Activated T-cell treated with anti-CD3 and anti-CD28 coated beads, Interleukin-2, amount 50 U/mL, for 72 hours (primary cell): ENCODE results near the gene ANKRD55. TPM values are rescaled to one million over a fixed set of nuclear protein-coding genes. Genes with fewer than 3 reads are reported as not detected.

Experiments used
- ATAC-seq, 2 donors: fragments of 150-1000 bp; cut with Tn5 transposase; replicated peaks in 1 of 2; 2 replicates each; pipeline ENCODE4 v1.10.0; 2021; ENCODE audit warnings: moderate library complexity in 2 of 2, mild to moderate bottlenecking in 1 of 2
- DNase-seq, 2 donors: peaks; one replicate each; pipeline ENCODE4 v3.0.0; 2021 to 2022; ENCODE audit warnings: mixed read lengths in 1 of 2
- H3K27ac Mint-ChIP-seq: one replicate; pipeline ENCODE4 v1.8.0; 2022; ENCODE audit warnings: mild to moderate bottlenecking, moderate library complexity, mixed read lengths
- H3K27me3 Mint-ChIP-seq: one replicate; pipeline ENCODE4 v1.8.0; 2022; ENCODE audit warnings: low read depth, mixed read lengths
- H3K36me3 Mint-ChIP-seq, 2 donors: one replicate each; pipeline ENCODE4 v1.8.0; 2022; ENCODE audit warnings: mixed read lengths in 2 of 2, mild to moderate bottlenecking in 1 of 2; ENCODE audit not compliant: insufficient read depth in 2 of 2
- H3K4me1 Mint-ChIP-seq: one replicate; pipeline ENCODE4 v1.8.0; 2022; ENCODE audit warnings: low read depth, mixed read lengths
- H3K4me3 Mint-ChIP-seq, 2 donors: one replicate each; pipeline ENCODE4 v1.8.0; 2022; ENCODE audit warnings: mild to moderate bottlenecking in 2 of 2, mixed read lengths in 2 of 2, moderate library complexity in 2 of 2
- H3K9me3 Mint-ChIP-seq, 2 donors: one replicate each; pipeline ENCODE4 v1.8.0; 2022; ENCODE audit warnings: mixed read lengths in 2 of 2
- total RNA-seq, 2 donors: library from RNA; stranded (reverse); gene quantifications; one replicate each; pipeline ENCODE4 v1.2.3, GENCODE V29; 2022

ANKRD55 gene
- total RNA-seq, 2 donors from 2014 or later = 0.74 to 3.4 TPM

DNA sequence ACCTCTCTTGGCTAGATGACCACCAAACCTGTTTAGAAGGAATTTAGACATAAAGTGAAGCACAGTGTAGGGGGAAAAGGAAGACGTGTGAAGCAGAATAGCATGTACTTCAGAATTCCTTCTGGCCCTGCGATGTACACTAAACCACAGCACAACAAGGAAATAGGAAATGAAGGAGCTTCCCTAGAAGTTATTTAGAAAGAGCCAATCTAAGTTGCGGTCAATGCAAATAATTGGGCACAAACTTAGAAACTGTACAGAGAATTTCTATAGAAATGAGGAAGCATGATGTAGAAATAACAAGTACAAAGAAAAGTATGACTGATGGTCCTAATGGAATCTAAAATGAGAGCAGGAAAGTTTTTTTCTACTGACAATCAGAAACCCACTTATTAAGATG is 41.5 kb downstream of the ANKRD55 start:
- Mint-ChIP-seq H3K27me3 (no peaks in the 10 kb centered on the region), H3K9me3 (peaks cover 0 to 2% of the 10 kb centered on the region in 2 donors), H3K4me1 (peaks cover 14% of the 10 kb centered on the region), H3K36me3 (peaks cover 0 to 6% of the 10 kb centered on the region in 2 donors), H3K4me3 (no peak overlapping the region), H3K27ac (no peak overlapping the region)
- ATAC-seq (no peak), DNase-seq (no peak)

DNA sequence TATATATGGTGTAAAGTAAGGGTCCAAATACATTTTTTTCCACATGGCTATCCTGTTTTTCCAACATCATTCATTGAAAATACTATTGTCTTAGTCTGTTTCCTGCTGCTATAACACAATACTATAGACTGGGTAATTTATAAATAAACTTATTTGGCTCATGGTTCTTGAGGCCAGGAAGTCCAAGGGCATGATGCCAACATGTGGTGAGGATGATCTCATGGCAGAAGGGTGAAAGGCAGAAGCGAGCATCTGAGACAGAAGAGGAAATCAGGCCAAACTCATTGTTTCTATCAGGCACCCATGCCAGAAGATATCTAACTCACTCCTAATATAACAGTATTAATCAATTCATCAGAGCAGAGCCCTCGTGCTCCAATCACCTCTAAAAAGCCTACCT is 42.6 kb downstream of the ANKRD55 start:
- ATAC-seq (no peak), DNase-seq (peak in 1 of 2 donors; percentile 19)
- Mint-ChIP-seq H3K4me1 (peaks cover 14% of the 10 kb centered on the region), H3K4me3 (no peak overlapping the region), H3K27me3 (no peaks in the 10 kb centered on the region), H3K9me3 (peaks cover 0 to 2% of the 10 kb centered on the region in 2 donors), H3K27ac (no peak overlapping the region), H3K36me3 (peaks cover 0 to 6% of the 10 kb centered on the region in 2 donors)

DNA sequence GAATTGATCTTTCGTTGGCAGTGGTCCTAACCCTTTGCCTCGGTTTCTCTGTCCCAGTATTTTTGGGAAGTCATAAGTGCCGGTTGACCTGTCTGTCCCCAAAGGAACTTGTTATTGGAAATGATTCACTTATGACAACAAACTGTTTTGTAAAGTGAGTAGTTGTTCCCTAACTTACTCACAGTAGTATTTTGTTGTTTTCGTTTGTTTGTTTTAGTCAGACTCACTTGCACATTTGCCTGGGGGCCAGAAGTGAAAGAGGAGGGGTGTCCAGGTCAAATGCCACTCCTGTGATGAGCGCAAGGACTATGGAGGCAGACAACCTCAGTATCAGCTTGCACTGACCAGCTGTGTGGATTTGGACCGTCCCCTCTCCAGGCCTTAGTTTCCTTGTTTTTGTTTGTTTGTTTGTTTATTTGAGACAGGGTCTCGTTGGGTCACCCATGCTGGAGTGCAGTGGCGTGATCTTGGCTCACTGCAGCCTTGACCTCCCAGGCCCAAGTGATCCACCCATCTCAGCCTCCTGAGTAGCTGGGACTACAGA is 47.3 kb downstream of the ANKRD55 start:
- H3K36me3 Mint-ChIP-seq = peaks cover 0 to 4% of the 10 kb centered on the region in 2 donors
- no peak overlapping the region for H3K4me3 Mint-ChIP-seq
- no peak for DNase-seq
- H3K9me3 Mint-ChIP-seq = peaks cover 0 to 2% of the 10 kb centered on the region in 2 donors
- H3K4me1 Mint-ChIP-seq = peaks cover 19% of the 10 kb centered on the region
- H3K27ac Mint-ChIP-seq = no peak overlapping the region
- no peaks in the 10 kb centered on the region for H3K27me3 Mint-ChIP-seq
- no peak for ATAC-seq

DNA sequence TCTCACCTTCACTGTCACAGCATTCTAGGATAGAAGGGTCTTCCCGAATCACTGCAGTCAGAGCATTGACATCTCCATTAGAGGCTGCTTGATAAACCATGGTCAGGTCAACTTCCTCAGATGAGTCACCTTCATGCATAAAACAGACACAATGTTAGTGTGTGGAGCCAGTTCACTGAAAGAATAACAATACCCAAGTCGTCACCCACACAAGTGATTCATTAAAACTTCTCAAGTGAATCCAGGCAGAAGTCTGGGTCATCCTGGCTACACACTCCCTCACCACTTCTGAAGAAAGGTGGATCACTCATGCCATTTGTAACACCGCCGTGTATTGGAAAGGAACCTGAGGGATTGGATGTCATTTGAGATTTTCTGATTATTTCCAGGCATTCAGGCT is 49.6 kb downstream of the ANKRD55 start:
- DNase-seq = no peak
- Mint-ChIP-seq H3K36me3 (no peaks in the 10 kb centered on the region), H3K4me3 (no peak overlapping the region), H3K4me1 (peaks cover 11% of the 10 kb centered on the region), H3K27ac (no peak overlapping the region), H3K9me3 (no peaks in the 10 kb centered on the region), H3K27me3 (no peaks in the 10 kb centered on the region)
- peak; percentile 36 to 44 for ATAC-seq

DNA sequence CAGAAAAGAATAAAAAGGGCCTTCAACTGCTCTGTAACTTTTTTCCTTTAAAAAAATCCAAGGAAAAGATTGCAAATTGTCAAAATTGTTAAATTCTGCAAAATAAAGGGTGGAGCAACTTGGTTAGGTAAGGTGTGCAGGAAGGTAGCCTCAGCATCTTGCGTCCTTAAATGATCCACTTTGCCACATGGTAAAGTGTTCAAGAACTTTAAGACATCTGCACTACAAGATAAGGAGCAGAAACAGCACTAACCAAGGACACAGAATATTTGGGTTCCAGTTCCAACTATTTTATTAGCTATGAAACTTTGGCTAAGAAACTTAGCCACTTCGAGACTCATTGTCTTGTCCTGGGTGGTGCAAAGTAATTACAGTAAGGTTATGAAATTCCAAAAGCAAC is 53.7 kb downstream of the ANKRD55 start:
- Mint-ChIP-seq H3K4me1 (peaks cover 23% of the 10 kb centered on the region), H3K9me3 (no peaks in the 10 kb centered on the region), H3K36me3 (no peaks in the 10 kb centered on the region), H3K27me3 (no peaks in the 10 kb centered on the region), H3K4me3 (no peak overlapping the region), H3K27ac (no peak overlapping the region)
- no peak for ATAC-seq
- DNase-seq = no peak

DNA sequence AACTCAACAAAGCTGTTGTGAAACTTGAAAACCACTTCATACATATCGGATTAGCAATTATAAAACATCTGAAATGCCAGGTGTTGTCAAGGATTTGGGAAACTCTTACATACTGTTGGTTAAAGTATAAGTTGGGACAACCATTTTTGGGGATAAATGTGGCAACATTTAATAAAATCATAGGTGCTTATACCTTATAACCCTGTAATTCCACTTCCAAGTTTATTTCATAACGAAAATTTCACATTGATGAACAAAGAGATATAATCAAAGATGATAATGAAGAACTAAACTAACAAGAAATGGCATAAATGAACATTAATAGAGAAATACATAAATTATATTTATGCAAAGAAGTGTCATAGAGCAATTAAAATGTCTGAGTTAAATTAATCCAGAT is 54.3 kb downstream of the ANKRD55 start:
- Mint-ChIP-seq H3K27me3 (no peaks in the 10 kb centered on the region), H3K36me3 (no peaks in the 10 kb centered on the region), H3K4me1 (peaks cover 20% of the 10 kb centered on the region), H3K4me3 (no peak overlapping the region), H3K27ac (no peak overlapping the region), H3K9me3 (no peaks in the 10 kb centered on the region)
- ATAC-seq (no peak), DNase-seq (no peak)

DNA sequence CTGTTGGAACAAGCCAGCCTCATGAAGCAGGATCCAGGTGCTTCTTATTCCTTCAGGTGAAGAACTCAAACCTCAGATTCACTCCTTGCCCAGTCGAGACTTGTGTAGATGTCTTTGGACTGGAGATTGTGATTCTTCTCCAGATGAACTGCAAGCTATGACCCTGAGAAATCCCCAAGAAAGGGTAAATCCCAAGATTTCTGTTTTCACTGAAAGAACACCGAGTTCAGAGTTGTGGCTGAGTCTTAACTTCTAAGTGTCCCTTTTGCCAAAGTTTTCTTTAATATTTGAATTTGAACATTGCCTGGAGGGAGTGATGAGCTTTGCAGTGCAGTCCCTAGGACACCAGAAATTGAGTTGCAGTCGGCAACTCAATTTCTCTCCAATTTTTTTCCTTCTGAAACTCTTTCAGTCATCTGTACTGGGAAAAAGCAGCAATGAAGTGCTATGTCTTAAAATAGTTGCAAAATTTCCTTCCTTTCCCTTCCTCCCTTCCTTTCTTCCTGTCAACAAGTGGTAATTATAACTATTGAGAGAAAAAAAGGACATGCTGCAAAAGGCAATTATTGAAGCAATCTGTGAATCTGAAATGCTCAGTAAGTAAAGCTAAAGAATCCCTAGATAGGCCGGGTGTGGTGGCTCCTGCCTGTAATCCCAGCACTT is 56.1 kb downstream of the ANKRD55 start:
- DNase-seq (no peak), ATAC-seq (no peak)
- H3K36me3 Mint-ChIP-seq = no peaks in the 10 kb centered on the region
- H3K27ac Mint-ChIP-seq = no peak overlapping the region
- no peak overlapping the region for H3K4me3 Mint-ChIP-seq
- peaks cover 24% of the 10 kb centered on the region for H3K4me1 Mint-ChIP-seq
- no peaks in the 10 kb centered on the region for H3K9me3 Mint-ChIP-seq
- no peaks in the 10 kb centered on the region for H3K27me3 Mint-ChIP-seq

DNA sequence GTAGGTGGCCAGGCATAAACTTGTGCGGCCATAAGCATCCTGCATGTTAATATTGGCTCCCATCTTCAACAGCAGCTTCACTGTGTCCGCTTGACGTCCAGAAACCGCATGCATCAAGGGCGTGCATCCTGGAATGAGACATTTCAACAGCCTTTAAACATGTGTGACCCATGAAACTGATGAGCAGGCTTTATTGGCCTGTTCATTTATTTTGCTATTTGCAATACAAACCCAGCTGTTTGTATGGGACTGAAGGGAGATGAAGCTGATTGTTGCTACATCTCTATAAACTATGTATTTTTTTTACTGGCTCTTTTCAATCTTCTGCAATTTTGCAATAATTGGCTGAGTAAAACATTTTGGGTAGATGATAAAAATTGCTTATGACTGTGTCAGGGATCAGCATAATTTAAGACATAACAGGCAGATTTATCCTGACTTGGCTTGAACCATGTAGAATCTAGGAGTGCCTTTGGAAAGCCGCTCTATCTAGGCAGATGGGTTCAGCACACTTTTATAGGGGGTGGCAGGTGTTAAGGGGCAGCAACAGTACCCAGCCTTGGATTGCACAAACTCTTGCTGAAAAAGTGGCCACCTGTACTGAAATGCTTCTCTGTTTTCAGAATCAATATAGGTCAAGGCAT is 56.9 kb downstream of the ANKRD55 start:
- peaks cover 31% of the 10 kb centered on the region for H3K4me1 Mint-ChIP-seq
- ATAC-seq (no peak), DNase-seq (no peak)
- H3K27me3 Mint-ChIP-seq = no peaks in the 10 kb centered on the region
- H3K36me3 Mint-ChIP-seq = no peaks in the 10 kb centered on the region
- no peaks in the 10 kb centered on the region for H3K9me3 Mint-ChIP-seq
- H3K27ac Mint-ChIP-seq = no peak overlapping the region
- no peak overlapping the region for H3K4me3 Mint-ChIP-seq

DNA sequence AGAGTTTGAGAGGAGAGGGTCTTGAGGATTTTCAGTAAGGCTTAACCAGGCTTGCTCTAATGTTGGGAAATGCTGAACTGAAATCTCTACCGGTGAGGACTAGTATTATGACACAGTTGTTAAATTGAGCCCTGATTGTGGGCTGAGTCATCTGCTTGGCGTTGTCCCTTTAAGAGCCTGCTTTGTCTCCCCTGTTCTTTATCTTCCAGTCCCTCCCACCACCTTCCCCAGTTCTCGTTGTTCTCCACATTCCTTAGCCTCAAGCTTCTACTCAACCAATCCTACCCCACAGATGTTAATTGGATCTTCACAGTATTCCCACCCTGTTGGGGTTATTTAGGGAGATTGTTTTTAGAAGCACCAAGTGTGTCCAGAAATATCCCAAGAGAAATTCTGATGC is 57.6 kb downstream of the ANKRD55 start:
- no peaks in the 10 kb centered on the region for H3K9me3 Mint-ChIP-seq
- H3K4me1 Mint-ChIP-seq = peaks cover 35% of the 10 kb centered on the region
- no peak overlapping the region for H3K27ac Mint-ChIP-seq
- H3K4me3 Mint-ChIP-seq = no peak overlapping the region
- H3K27me3 Mint-ChIP-seq = no peaks in the 10 kb centered on the region
- no peaks in the 10 kb centered on the region for H3K36me3 Mint-ChIP-seq
- ATAC-seq (peak in 1 of 2 donors; percentile 38), DNase-seq (no peak)

DNA sequence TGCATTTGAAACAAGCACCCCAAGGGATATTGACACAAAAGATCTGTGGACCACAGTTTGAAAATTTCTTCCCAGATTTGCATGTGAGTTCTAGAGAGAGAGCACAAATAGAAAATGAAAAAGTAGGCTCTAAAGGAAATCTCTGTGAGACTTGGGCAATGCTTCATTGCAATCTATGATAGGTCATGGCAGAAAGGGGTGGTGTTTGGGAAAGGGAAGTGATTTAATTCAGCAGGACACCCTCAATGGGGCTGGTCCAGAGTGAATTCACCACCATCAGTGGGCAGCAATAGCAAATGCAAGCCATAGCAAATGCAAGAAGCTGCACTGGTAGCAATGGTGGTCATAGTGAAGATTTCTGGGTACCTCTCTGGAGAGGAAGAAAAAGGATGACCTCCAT is 58.1 kb downstream of the ANKRD55 start:
- ATAC-seq (no peak), DNase-seq (no peak)
- H3K4me1 Mint-ChIP-seq = peaks cover 37% of the 10 kb centered on the region
- no peaks in the 10 kb centered on the region for H3K9me3 Mint-ChIP-seq
- no peak overlapping the region for H3K27ac Mint-ChIP-seq
- no peak overlapping the region for H3K4me3 Mint-ChIP-seq
- no peaks in the 10 kb centered on the region for H3K36me3 Mint-ChIP-seq
- no peaks in the 10 kb centered on the region for H3K27me3 Mint-ChIP-seq

DNA sequence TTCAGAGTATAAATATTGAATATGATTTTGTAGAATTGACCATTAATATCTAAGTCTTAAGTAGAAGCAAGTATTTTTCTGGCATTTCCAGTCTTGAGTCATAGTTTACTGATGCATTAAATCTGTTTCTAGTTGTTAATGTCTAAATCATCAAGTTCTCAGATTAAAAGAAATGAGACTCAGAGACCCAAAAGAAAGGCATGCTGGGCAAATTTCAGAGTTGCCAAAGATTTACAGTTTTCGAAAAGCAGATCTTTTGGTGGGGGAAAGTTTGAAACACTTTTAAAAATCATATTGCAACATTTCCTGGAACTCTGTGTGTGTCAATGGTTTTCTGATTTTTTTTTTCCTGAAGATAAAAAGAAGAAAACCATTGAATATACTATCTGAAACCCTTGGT is 60.9 kb downstream of the ANKRD55 start:
- no peak overlapping the region for H3K27ac Mint-ChIP-seq
- no peaks in the 10 kb centered on the region for H3K36me3 Mint-ChIP-seq
- H3K4me3 Mint-ChIP-seq = peak overlapping the region in 1 of 2 donors; percentile 45
- DNase-seq (no peak), ATAC-seq (no peak)
- peaks cover 55% of the 10 kb centered on the region for H3K4me1 Mint-ChIP-seq
- no peaks in the 10 kb centered on the region for H3K9me3 Mint-ChIP-seq
- H3K27me3 Mint-ChIP-seq = no peaks in the 10 kb centered on the region

DNA sequence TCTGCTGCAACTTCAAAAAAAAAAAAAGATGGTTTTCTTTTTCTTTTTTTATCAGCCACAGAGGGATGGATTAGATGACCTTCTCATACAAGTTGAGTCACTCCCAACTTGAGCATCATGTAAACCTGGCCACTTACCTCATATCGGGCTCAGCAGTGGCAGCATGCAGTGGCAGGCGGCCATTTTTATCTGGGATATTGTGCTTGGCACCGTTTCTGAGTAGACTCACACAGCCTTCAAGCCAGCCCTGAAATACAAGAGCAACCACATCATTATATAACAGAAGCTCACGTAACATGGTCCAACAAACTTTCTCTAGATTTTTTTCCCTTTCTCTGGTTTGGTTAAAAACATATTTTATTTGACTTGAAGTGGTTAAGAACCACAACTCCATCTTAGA is 62.6 kb downstream of the ANKRD55 start:
- no peak overlapping the region for H3K27ac Mint-ChIP-seq
- peaks cover 60% of the 10 kb centered on the region for H3K4me1 Mint-ChIP-seq
- no peak for DNase-seq
- no peak for ATAC-seq
- no peaks in the 10 kb centered on the region for H3K36me3 Mint-ChIP-seq
- no peaks in the 10 kb centered on the region for H3K27me3 Mint-ChIP-seq
- H3K9me3 Mint-ChIP-seq = no peaks in the 10 kb centered on the region
- no peak overlapping the region for H3K4me3 Mint-ChIP-seq

DNA sequence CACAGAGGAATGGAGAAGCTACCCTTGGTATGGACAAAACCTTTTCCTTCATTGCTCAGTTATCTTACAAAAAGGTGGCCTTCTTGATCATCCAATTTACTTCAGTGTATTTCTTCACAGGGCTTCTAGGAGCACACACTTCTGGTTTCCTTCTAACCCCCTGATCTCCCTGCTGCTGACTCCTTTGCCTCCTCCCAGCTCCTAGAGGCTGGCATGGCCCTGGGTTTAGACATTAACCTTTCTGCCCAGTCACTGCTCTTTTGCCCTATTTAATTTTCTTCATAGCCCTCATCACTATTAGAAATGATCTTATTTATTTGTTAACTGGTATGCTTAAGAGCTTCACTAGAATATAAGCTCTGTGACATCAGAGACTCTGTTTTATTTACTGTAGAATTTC is 63.2 kb downstream of the ANKRD55 start:
- H3K27me3 Mint-ChIP-seq = no peaks in the 10 kb centered on the region
- DNase-seq (no peak), ATAC-seq (no peak)
- H3K4me1 Mint-ChIP-seq = peaks cover 54% of the 10 kb centered on the region
- H3K4me3 Mint-ChIP-seq = no peak overlapping the region
- H3K9me3 Mint-ChIP-seq = no peaks in the 10 kb centered on the region
- no peaks in the 10 kb centered on the region for H3K36me3 Mint-ChIP-seq
- H3K27ac Mint-ChIP-seq = no peak overlapping the region

DNA sequence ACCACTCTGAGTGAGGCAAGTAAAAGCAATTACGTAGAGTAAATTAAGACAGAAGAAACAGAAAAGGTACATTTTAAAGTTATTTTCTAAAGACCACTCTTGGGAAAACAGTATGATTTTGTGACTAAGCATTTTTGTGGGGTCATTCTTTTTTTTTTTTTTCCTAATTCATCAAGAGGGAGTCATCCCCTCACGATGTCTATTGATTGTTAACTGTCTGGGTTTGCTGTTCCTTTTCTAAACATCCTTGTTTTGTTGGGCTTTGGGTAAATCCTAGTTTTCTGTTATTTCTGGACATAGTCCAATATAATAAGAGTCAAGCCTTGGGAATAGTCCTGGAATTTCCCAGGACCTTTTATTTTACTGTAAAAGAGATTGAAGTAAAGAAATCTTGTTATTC is 63.8 kb downstream of the ANKRD55 start:
- ATAC-seq (no peak), DNase-seq (no peak)
- peaks cover 51% of the 10 kb centered on the region for H3K4me1 Mint-ChIP-seq
- no peak overlapping the region for H3K4me3 Mint-ChIP-seq
- no peaks in the 10 kb centered on the region for H3K27me3 Mint-ChIP-seq
- H3K9me3 Mint-ChIP-seq = no peaks in the 10 kb centered on the region
- H3K27ac Mint-ChIP-seq = no peak overlapping the region
- H3K36me3 Mint-ChIP-seq = no peaks in the 10 kb centered on the region
